H1 (cell line): ENCODE results near the gene UBAP2L. TPM values are rescaled to one million over a fixed set of nuclear protein-coding genes. Genes with fewer than 3 reads are reported as not detected.

Experiments used
- CTCF ChIA-PET: fragments of 300-600 bp; sonication (Branson Sonifier 250); formaldehyde crosslinking; loops from one replicate; lab custom pipeline; 2021; ENCODE audit not compliant: partially characterized antibody; lab: Charles Lee
- POLR2A ChIA-PET: fragments of 300-600 bp; sonication (Branson Sonifier 250); formaldehyde crosslinking; loops from one replicate; lab custom pipeline; 2021; ENCODE audit warnings: inconsistent platforms; ENCODE audit not compliant: partially characterized antibody; lab: Charles Lee
- DNase-seq, 2 experiments: peaks; one replicate each; pipeline versions ENCODE4 v3.0.0 to v3.0.0-alpha.2; 2010 to 2022; ENCODE audit warnings: low spot score in 2 of 2, low read depth in 1 of 2, mixed read lengths in 1 of 2
- FAIRE-seq: peaks from 2 replicates; lab custom pipeline; 2011; peaks lifted over from hg19 to GRCh38; lab: Jason Lieb, UNC
- H2AFZ ChIP-seq: 2 replicates; pipeline ENCODE4 v1.8.1; 2012; ENCODE audit warnings: low read length, inconsistent platforms
- H2AK5ac ChIP-seq: 2 replicates; pipeline ENCODE4 v1.6.1; 2013; ENCODE audit warnings: low read depth, low read length
- H2BK120ac ChIP-seq: replicated peaks from 2 replicates; pipeline ENCODE3; 2013; ENCODE audit warnings: low read depth, low read length, inconsistent platforms
- H2BK12ac ChIP-seq: 2 replicates; pipeline ENCODE4 v1.6.1; 2013; ENCODE audit warnings: low read depth, low read length
- H2BK15ac ChIP-seq: 2 replicates; pipeline ENCODE4 v1.6.1; 2013; ENCODE audit warnings: low read length
- H2BK20ac ChIP-seq: 2 replicates; pipeline ENCODE4 v1.6.1; 2013; ENCODE audit warnings: low read length
- H2BK5ac ChIP-seq: 2 replicates; pipeline ENCODE4 v1.6.1; 2013; ENCODE audit warnings: low read depth, low read length
- H3K14ac ChIP-seq: 2 replicates; pipeline ENCODE4 v1.6.1; 2013; ENCODE audit warnings: inconsistent platforms; ENCODE audit not compliant: insufficient read length
- H3K18ac ChIP-seq: 2 replicates; pipeline ENCODE4 v1.6.1; 2013; ENCODE audit warnings: low read length; ENCODE audit errors: extremely low read depth
- H3K23ac ChIP-seq: 2 replicates; pipeline ENCODE4 v1.6.1; 2013; ENCODE audit warnings: inconsistent platforms; ENCODE audit not compliant: insufficient read length
- H3K23me2 ChIP-seq: 2 replicates; pipeline ENCODE4 v1.6.1; 2013; ENCODE audit warnings: low read depth, low read length
- H3K27ac ChIP-seq: 2 replicates; pipeline ENCODE4 v1.6.1; 2011; ENCODE audit warnings: low read depth, low read length, inconsistent platforms
- H3K27me3 ChIP-seq, 4 experiments: replicated peaks in 1 of 4; 1 replicate in 1 of 4; 2 replicates in 3 of 4; pipeline versions ENCODE4 v1.6.1 to v1.8.1; 2011 to 2013; ENCODE audit warnings: low read length in 3 of 4, mild to moderate bottlenecking in 3 of 4, inconsistent platforms in 2 of 4, mixed read lengths in 2 of 4, moderate library complexity in 1 of 4; ENCODE audit not compliant: control insufficient read depth in 3 of 4, insufficient read depth in 3 of 4; ENCODE audit errors: extremely low read depth in 1 of 4
- H3K36me3 ChIP-seq, 4 experiments: 2 replicates each; pipeline versions ENCODE4 v1.6.1 to v1.8.1; 2011 to 2013; ENCODE audit warnings: mild to moderate bottlenecking in 4 of 4, low read length in 3 of 4, moderate library complexity in 2 of 4, control low read depth in 1 of 4, inconsistent platforms in 1 of 4; ENCODE audit not compliant: insufficient read depth in 4 of 4, control insufficient read depth in 2 of 4
- H3K4ac ChIP-seq: replicated peaks from 2 replicates; pipeline ENCODE3; 2013; ENCODE audit warnings: low read length, low read depth, mixed read lengths, inconsistent platforms; ENCODE audit not compliant: insufficient read length
- H3K4me1 ChIP-seq, 4 experiments: replicated peaks in 1 of 4; 1 replicate in 1 of 4; 2 replicates in 3 of 4; pipeline versions ENCODE4 v1.6.1 to v1.8.1; 2011 to 2013; ENCODE audit warnings: low read length in 3 of 4, inconsistent platforms in 2 of 4, mixed read lengths in 1 of 4; ENCODE audit not compliant: insufficient read depth in 4 of 4, control insufficient read depth in 3 of 4
- H3K4me2 ChIP-seq, 2 experiments: 2 replicates each; pipeline versions ENCODE4 v1.6.1 to v1.8.1; 2011 to 2013; ENCODE audit warnings: low read depth in 2 of 2, low read length in 2 of 2, control low read depth in 1 of 2, inconsistent platforms in 1 of 2, mild to moderate bottlenecking in 1 of 2; ENCODE audit not compliant: insufficient read depth in 1 of 2
- H3K4me3 ChIP-seq, 4 experiments: fragments of 200-600, 300-600 bp in 1 of 4; sonication (generic), shearing (Covaris generic), sonication (Bioruptor Twin) in 1 of 4; 2 replicates each; pipeline versions ENCODE4 v1.5.1 to v1.8.1; 2011 to 2016; ENCODE audit warnings: low read length in 4 of 4, low read depth in 3 of 4, control low read depth in 2 of 4, inconsistent platforms in 2 of 4, mild to moderate bottlenecking in 2 of 4, mixed read lengths in 1 of 4, moderate library complexity in 1 of 4; ENCODE audit not compliant: insufficient read depth in 2 of 4; ENCODE audit errors: extremely low read depth in 1 of 4
- H3K56ac ChIP-seq: replicated peaks from 2 replicates; pipeline ENCODE3; 2013; ENCODE audit warnings: low read depth, mild to moderate bottlenecking, mixed read lengths, low read length, inconsistent platforms; ENCODE audit not compliant: insufficient read length
- H3K79me1 ChIP-seq: 2 replicates; pipeline ENCODE4 v1.6.1; 2013; ENCODE audit warnings: low read depth, low read length, control low read depth
- H3K79me2 ChIP-seq, 2 experiments: 2 replicates each; pipeline versions ENCODE4 v1.6.1 to v1.8.1; 2012 to 2013; ENCODE audit warnings: low read length in 2 of 2, mild to moderate bottlenecking in 2 of 2, inconsistent platforms in 1 of 2; ENCODE audit not compliant: insufficient read depth in 2 of 2, control insufficient read depth in 1 of 2
- H3K9ac ChIP-seq, 4 experiments: replicated peaks in 1 of 4; 1 replicate in 1 of 4; 2 replicates in 3 of 4; pipeline versions ENCODE4 v1.6.1 to v1.8.1; 2011 to 2013; ENCODE audit warnings: low read depth in 3 of 4, low read length in 3 of 4, control low read depth in 2 of 4, mild to moderate bottlenecking in 2 of 4, moderate library complexity in 2 of 4, inconsistent platforms in 1 of 4; ENCODE audit errors: extremely low read depth in 1 of 4
- H3K9me3 ChIP-seq, 2 experiments: 2 replicates each; pipeline versions ENCODE4 v1.6.1 to v1.8.1; 2012 to 2013; ENCODE audit warnings: mild to moderate bottlenecking in 2 of 2, moderate library complexity in 2 of 2, control low read depth in 1 of 2, inconsistent platforms in 1 of 2, low read depth in 1 of 2, low read length in 1 of 2, mixed read lengths in 1 of 2; ENCODE audit not compliant: insufficient read depth in 2 of 2
- H4K20me1 ChIP-seq, 2 experiments: replicated peaks in 1 of 2; 2 replicates each; pipeline versions ENCODE3 to v1.8.1; 2011 to 2013; ENCODE audit warnings: inconsistent platforms in 2 of 2, low read length in 2 of 2, mild to moderate bottlenecking in 1 of 2; ENCODE audit not compliant: insufficient read depth in 2 of 2, control insufficient read depth in 1 of 2
- H4K5ac ChIP-seq: 2 replicates; pipeline ENCODE4 v1.6.1; 2013; ENCODE audit warnings: low read length, low read depth, mixed read lengths, inconsistent platforms; ENCODE audit not compliant: insufficient read length
- H4K8ac ChIP-seq: 2 replicates; pipeline ENCODE4 v1.8.0; 2013; ENCODE audit warnings: mild to moderate bottlenecking, moderate library complexity, low read length, inconsistent platforms; ENCODE audit not compliant: insufficient read depth; ENCODE audit errors: extremely low read depth
- H4K91ac ChIP-seq: replicated peaks from 2 replicates; pipeline ENCODE3; 2013; ENCODE audit warnings: low read length, mixed read lengths, inconsistent platforms; ENCODE audit not compliant: insufficient read length
- BCL11A ChIP-seq, 2 experiments: IDR thresholded peaks; one replicate each; pipeline ENCODE4 v1.6.1; 2011; ENCODE audit warnings: low read depth in 2 of 2, low read length in 2 of 2, mild to moderate bottlenecking in 2 of 2
- CHD1 ChIP-seq: IDR thresholded peaks from 2 replicates; pipeline ENCODE4 v1.6.1; 2012; ENCODE audit warnings: low read depth, low read length, improper control_type of control experiment
- CREB1 ChIP-seq: IDR thresholded peaks from 2 replicates; pipeline ENCODE4 v1.6.1; 2012; ENCODE audit warnings: inconsistent platforms
- CTBP2 ChIP-seq: IDR thresholded peaks from 2 replicates; pipeline ENCODE4 v1.7.0; 2011; ENCODE audit warnings: borderline replicate concordance, mild to moderate bottlenecking, moderate library complexity, mixed read lengths, low read length; ENCODE audit not compliant: insufficient read depth, insufficient read length
- GABPA ChIP-seq: IDR thresholded peaks from 2 replicates; pipeline ENCODE4 v1.6.1; 2011; ENCODE audit warnings: mild to moderate bottlenecking, low read length, moderate library complexity, borderline replicate concordance; ENCODE audit not compliant: insufficient read depth
- HDAC6 ChIP-seq: IDR thresholded peaks from one replicate; pipeline ENCODE4 v1.7.1; 2012; ENCODE audit warnings: low read depth, mild to moderate bottlenecking, inconsistent platforms, low read length, moderate library complexity
- NANOG ChIP-seq: IDR thresholded peaks from 2 replicates; pipeline ENCODE4 v1.6.1; 2011; ENCODE audit warnings: low read length, low read depth, mild to moderate bottlenecking, inconsistent platforms; ENCODE audit not compliant: insufficient read depth, poor library complexity, severe bottlenecking
- PHF8 ChIP-seq: fragments of 200-600 bp; sonication (generic); conservative IDR thresholded peaks from 2 replicates; pipeline ENCODE4 v1.7.1; 2012; ENCODE audit warnings: low read depth, mild to moderate bottlenecking, inconsistent platforms, low read length, moderate library complexity
- YY1 ChIP-seq: IDR thresholded peaks from 2 replicates; pipeline ENCODE4 v1.6.1; 2011; ENCODE audit warnings: low read depth, mild to moderate bottlenecking, low read length
- WGBS, 2 experiments: shearing (Covaris generic) in 1 of 2; methylation state at CpG; one replicate each; pipeline versions ENCODE4 v1.1.6 to v1.1.7; 2013 to 2015; ENCODE audit warnings: low lambda C conversion rate in 2 of 2, mixed read lengths in 2 of 2, inconsistent platforms in 1 of 2, low coverage in 1 of 2, missing lambda C conversion rate in 1 of 2; ENCODE audit not compliant: insufficient replicate concordance in 2 of 2, insufficient coverage in 1 of 2, insufficient read length in 1 of 2; ENCODE audit errors: extremely low coverage in 1 of 2, missing lambda C conversion rate in 1 of 2; 5-methylcytosine and 5-hydroxymethylcytosine counted together
- polyA plus RNA-seq, 7 experiments: library from polyadenylated mRNA; depleted of rRNA in 3 of 7; stranded (reverse) in 5 of 7; unstranded in 2 of 7; fragments of >200 nt in 5 of 7; fragments of 200-250 nt in 2 of 7; gene quantifications; 1 replicate in 5 of 7; 2 replicates in 1 of 7; 4 replicates in 1 of 7; pipeline versions ENCODE4 v1.2.1 to v1.2.3, GENCODE V29; 2011 to 2013; ENCODE audit warnings: missing spikeins in 2 of 7, mixed read lengths in 2 of 7
- total RNA-seq: library from RNA; stranded (reverse); fragmentation: NEBNext Ultra II Directional; extraction: Animal tissue kit (Norgen Biotek cat#: 25700); gene quantifications from 2 replicates; pipeline ENCODE4 v1.2.1, GENCODE V29; 2021

UBAP2L gene
- total and polyA plus RNA-seq, 2 of the 8 experiments (the other 6 are each of a cell fraction or from before 2014, with no cell fraction given), result 254 to 349 TPM

DNA sequence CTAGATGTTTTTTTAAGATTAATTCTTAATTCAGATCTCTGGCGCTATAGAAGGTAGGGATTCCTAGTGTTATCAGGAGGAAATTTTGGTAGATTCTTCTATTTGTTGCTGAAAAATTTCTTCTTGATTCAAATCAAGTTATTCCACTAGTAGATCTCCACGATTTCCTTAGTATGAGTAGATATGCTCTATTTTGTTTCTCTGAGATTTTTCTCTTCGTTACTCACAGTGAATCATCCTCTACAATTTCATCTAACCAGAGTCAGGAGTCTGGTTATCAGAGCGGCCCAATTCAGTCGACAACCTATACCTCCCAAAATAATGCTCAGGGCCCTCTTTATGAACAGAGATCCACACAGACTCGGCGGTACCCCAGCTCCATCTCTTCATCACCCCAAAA lies 32.9 kb downstream of the UBAP2L start:
- H4K8ac ChIP-seq, result no peak overlapping the region
- POLR2A ChIA-PET, result interaction anchor here (0.6 to 1.6 kb wide), 2 partner anchors 32 to 347 kb away, joined by 3 to 4 read pairs; no protein-coding TSS in a partner anchor
- H2BK20ac ChIP-seq, result no peak overlapping the region
- no peaks in the 10 kb centered on the region for H3K79me1 ChIP-seq
- H4K5ac ChIP-seq, result no peak overlapping the region
- no peaks in the 10 kb centered on the region for H3K9me3 ChIP-seq
- no peak overlapping the region for H2BK5ac ChIP-seq
- H2BK12ac ChIP-seq, result no peak overlapping the region
- H4K91ac ChIP-seq, result no peak overlapping the region
- no peak overlapping the region for H2BK15ac ChIP-seq
- no peak overlapping the region for H3K4ac ChIP-seq
- CTCF ChIA-PET, result no interaction called here
- no peak overlapping the region for H3K23ac ChIP-seq
- H3K18ac ChIP-seq, result no peak overlapping the region
- H3K23me2 ChIP-seq, result no peaks in the 10 kb centered on the region
- no peak overlapping the region for H3K4me3 ChIP-seq
- no peak overlapping the region for H3K9ac ChIP-seq
- H2AFZ ChIP-seq, result no peak overlapping the region
- no peak overlapping the region for H2BK120ac ChIP-seq
- H2AK5ac ChIP-seq, result no peak overlapping the region
- H3K36me3 ChIP-seq, result peaks cover 63 to 95% (median 86%) of the 10 kb centered on the region in 4 experiments
- TF ChIP-seq CHD1, result no peak
- no peak for TF ChIP-seq GABPA
- no peak for TF ChIP-seq HDAC6
- no peak for TF ChIP-seq PHF8
- TF ChIP-seq NANOG, result no peak
- TF ChIP-seq YY1, result no peak
- no peak for TF ChIP-seq CREB1
- no peak for TF ChIP-seq BCL11A (IDR thresholded peaks at IDR 0.05; ENCODE audit: low read depth in 2 of 2, low read length in 2 of 2)
- TF ChIP-seq CTBP2, result no peak
- H4K20me1 ChIP-seq, result peaks cover 2 to 4% of the 10 kb centered on the region in 2 experiments
- H3K79me2 ChIP-seq, result no peaks in the 10 kb centered on the region
- H3K27me3 ChIP-seq, result no peaks in the 10 kb centered on the region
- H3K4me1 ChIP-seq, result no peaks in the 10 kb centered on the region
- no peak overlapping the region for H3K14ac ChIP-seq
- no peak overlapping the region for H3K4me2 ChIP-seq
- no peak overlapping the region for H3K27ac ChIP-seq
- DNase-seq (no peak), FAIRE-seq (no peak)
- no peak overlapping the region for H3K56ac ChIP-seq
- WGBS, 2 experiments, result 93% methylated on average over 7 of the region's 7 CpGs; no CpG with 5 or more reads in 1 of the 2 experiments
